EH (cell line): ENCODE results near the gene ZDHHC8.
A peak's percentile ranks its signal among the peaks of the same experiment; 100 is the strongest.

Experiments
- DNase-seq: peaks from one replicate; pipeline ENCODE4 v3.0.0-alpha.2; 2015; ENCODE audit warnings: low read depth

The ZDHHC8 gene

GRCh38 chr22:20160041-20160440, 28.4 kb downstream of the ZDHHC8 start:
- no peak for DNase-seq

- DNase-seq = no peak
These were observed 33.3 kb downstream of the ZDHHC8 start for GRCh38 chr22:20164863-20165262.

GRCh38 chr22:20165421-20165820, 33.8 kb downstream of the ZDHHC8 start:
- no peak for DNase-seq

- DNase-seq = no peak
These were observed 34.3 kb downstream of the ZDHHC8 start for GRCh38 chr22:20165913-20166312.

GRCh38 chr22:20166703-20167102, 35.1 kb downstream of the ZDHHC8 start:
- DNase-seq = no peak

GRCh38 chr22:20167643-20168322, 36.2 kb downstream of the ZDHHC8 start:
- no peak for DNase-seq

GRCh38 chr22:20169253-20169822, 37.7 kb downstream of the ZDHHC8 start:
- no peak for DNase-seq

GRCh38 chr22:20170170-20170569, 38.6 kb downstream of the ZDHHC8 start:
- DNase-seq = no peak

- no peak for DNase-seq
These were observed 39.9 kb downstream of the ZDHHC8 start for GRCh38 chr22:20171288-20172140.

- no peak for DNase-seq
These were observed 40.6 kb downstream of the ZDHHC8 start for GRCh38 chr22:20172141-20172613.

GRCh38 chr22:20173246-20173645, 41.6 kb downstream of the ZDHHC8 start:
- DNase-seq = no peak

- DNase-seq = no peak
These were observed 42.2 kb downstream of the ZDHHC8 start for GRCh38 chr22:20173772-20174171.

- peak; percentile 25 for DNase-seq
These were observed 43.4 kb downstream of the ZDHHC8 start for GRCh38 chr22:20174785-20175596.

- DNase-seq = peak; percentile 25
These were observed 43.9 kb downstream of the ZDHHC8 start for GRCh38 chr22:20175597-20175900.

- no peak for DNase-seq
These were observed 44.9 kb downstream of the ZDHHC8 start for GRCh38 chr22:20176421-20177085.

- no peak for DNase-seq
These were observed 45.8 kb downstream of the ZDHHC8 start for GRCh38 chr22:20177217-20177911.

GRCh38 chr22:20178075-20178914, 46.7 kb downstream of the ZDHHC8 start:
- DNase-seq = no peak

- DNase-seq = no peak
These were observed 47.3 kb downstream of the ZDHHC8 start for GRCh38 chr22:20178915-20179227.

- DNase-seq = no peak
These were observed 48.0 kb downstream of the ZDHHC8 start for GRCh38 chr22:20179455-20180244.

GRCh38 chr22:20180245-20180630, 48.6 kb downstream of the ZDHHC8 start:
- no peak for DNase-seq
